OCI-LY1 (cell line): ENCODE data around the gene ANKRD7.

Source experiments
- H2AFZ ChIP-seq: fragments of 200-600 bp; sonication (generic), shearing (Covaris generic); 2 replicates; pipeline ENCODE4 v1.6.0; 2014; ENCODE audit warnings: antibody characterized with exemption, mild to moderate bottlenecking, low read length
- H3F3A ChIP-seq: fragments of 200-600 bp; sonication (generic), shearing (Covaris generic); 2 replicates; pipeline ENCODE4 v1.6.0; 2014; ENCODE audit warnings: mild to moderate bottlenecking, antibody characterized with exemption, low read length, moderate library complexity; ENCODE audit not compliant: insufficient read depth
- H3K27ac ChIP-seq: fragments of 200-600 bp; sonication (generic); 2 replicates; pipeline ENCODE4 v1.5.1; 2014; ENCODE audit warnings: low read length, mixed run types, mild to moderate bottlenecking, low read depth; ENCODE audit not compliant: poor library complexity, severe bottlenecking
- H3K27me3 ChIP-seq: fragments of 200-600 bp; sonication (generic); 2 replicates; pipeline ENCODE4 v1.6.0; 2014; ENCODE audit warnings: antibody characterized with exemption, mild to moderate bottlenecking, low read length, moderate library complexity; ENCODE audit not compliant: insufficient read depth
- H3K36me3 ChIP-seq: fragments of 200-600 bp; sonication (generic); 2 replicates; pipeline ENCODE4 v1.6.1; 2014; ENCODE audit warnings: mild to moderate bottlenecking, antibody characterized with exemption, low read length, moderate library complexity, mixed read lengths; ENCODE audit not compliant: insufficient read depth
- H3K4me1 ChIP-seq: fragments of 200-600 bp; sonication (generic); 2 replicates; pipeline ENCODE4 v1.5.1; 2014; ENCODE audit warnings: mild to moderate bottlenecking, low read length, moderate library complexity; ENCODE audit not compliant: insufficient read depth, severe bottlenecking
- H3K4me2 ChIP-seq: fragments of 200-600 bp; sonication (generic), shearing (Covaris generic); 2 replicates; pipeline ENCODE4 v1.6.1; 2014; ENCODE audit warnings: low read length
- H3K4me3 ChIP-seq: fragments of 200-600 bp; sonication (generic); 2 replicates; pipeline ENCODE4 v1.5.1; 2014; ENCODE audit warnings: low read length, low read depth, mild to moderate bottlenecking, mixed read lengths; ENCODE audit not compliant: poor library complexity, severe bottlenecking
- H3K79me2 ChIP-seq: fragments of 200-600 bp; shearing (Covaris generic); 2 replicates; pipeline ENCODE4 v1.6.1; 2016; ENCODE audit warnings: mixed run types, low read length, mixed read lengths; ENCODE audit not compliant: insufficient read depth
- H3K9ac ChIP-seq: fragments of 200-600 bp; sonication (generic), shearing (Covaris generic); 2 replicates; pipeline ENCODE4 v1.6.1; 2014; ENCODE audit warnings: mild to moderate bottlenecking, low read length, mixed read lengths
- H3K9me2 ChIP-seq: fragments of 200-600 bp; sonication (generic), shearing (Covaris generic); 2 replicates; pipeline ENCODE4 v1.6.1; 2014; ENCODE audit warnings: low read depth, mild to moderate bottlenecking, low read length, mixed read lengths
- H3K9me3 ChIP-seq: fragments of 200-600 bp; shearing (Covaris generic); 2 replicates; pipeline ENCODE4 v1.6.1; 2014; ENCODE audit warnings: low read length, mixed read lengths
- H4K20me1 ChIP-seq: fragments of 200-600 bp; sonication (generic), shearing (Covaris generic); 2 replicates; pipeline ENCODE4 v1.6.0; 2016; ENCODE audit warnings: mild to moderate bottlenecking, low read length; ENCODE audit not compliant: insufficient read depth
- EZH2 ChIP-seq: fragments of 200-600 bp; sonication (generic), shearing (Covaris generic); IDR thresholded peaks from 2 replicates; pipeline ENCODE4 v1.8.0; 2017; ENCODE audit warnings: borderline replicate concordance, mixed run types, mild to moderate bottlenecking, antibody characterized with exemption, low read length, moderate library complexity, mixed read lengths
- TF ChIP-seq, protein P1 (sequence below): fragments of 200-600 bp; sonication (generic), shearing (Covaris generic); IDR thresholded peaks from 2 replicates; pipeline ENCODE4 v1.5.1; 2017; ENCODE audit warnings: mild to moderate bottlenecking, antibody characterized with exemption, low read length, moderate library complexity, mixed read lengths

Gene ANKRD7

DNA sequence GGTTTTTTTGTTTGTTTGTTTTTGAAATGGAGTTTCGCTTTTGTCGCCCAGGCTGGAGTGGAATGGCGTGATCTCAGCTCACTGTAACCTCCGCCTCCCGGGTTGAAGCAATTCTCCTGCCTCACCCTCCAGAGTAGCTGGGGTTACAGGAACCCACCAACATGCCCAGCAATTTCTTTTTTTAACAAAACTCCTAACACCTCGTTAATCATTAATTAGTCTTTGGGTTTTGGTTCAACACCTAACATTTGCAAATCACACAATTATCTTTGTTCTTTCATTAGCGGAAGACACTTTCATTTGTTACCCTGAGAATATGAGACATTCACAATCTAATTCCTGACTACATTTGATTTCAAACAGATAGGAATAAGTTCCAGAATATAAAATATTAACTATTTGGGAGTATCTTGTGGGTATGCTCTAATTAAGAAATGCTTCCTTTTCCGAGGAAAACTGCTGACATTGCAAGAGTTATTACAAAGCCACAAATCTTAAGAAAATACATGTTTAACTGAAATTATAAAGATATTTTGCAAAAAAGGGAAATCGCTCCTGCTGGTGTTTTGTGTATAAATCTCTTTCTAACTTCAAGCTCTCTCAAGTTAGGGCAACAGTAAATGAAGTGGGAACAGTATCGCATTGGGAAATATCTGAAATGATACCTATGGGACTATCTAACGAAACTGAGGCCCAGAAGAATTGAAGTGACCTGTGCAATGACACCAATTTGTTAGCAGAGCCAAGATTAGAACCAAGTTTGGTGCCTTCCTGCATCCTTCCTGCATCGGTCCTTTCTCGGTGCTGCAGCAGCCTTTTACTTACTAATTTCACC, 41.7 kb upstream of the ANKRD7 start:
- Histone ChIP-seq H3K9me2 (no peaks in the 10 kb centered on the region), H3K79me2 (peaks cover 39% of the 10 kb centered on the region), H2AFZ (peak overlapping the region; percentile 24; the same call in 1 of the 2 replicates), H3K4me3 (peak overlapping the region; percentile 79), H3K27me3 (no peaks in the 10 kb centered on the region), H3K27ac (peak overlapping the region; percentile 64), H3K4me1 (peaks cover 40% of the 10 kb centered on the region), H3K36me3 (peaks cover 26% of the 10 kb centered on the region), H3K9me3 (no peaks in the 10 kb centered on the region), H4K20me1 (no peaks in the 10 kb centered on the region), H3K9ac (peak overlapping the region; percentile 91), H3K4me2 (peak overlapping the region; percentile 73), H3F3A (no peaks in the 10 kb centered on the region)
- no peak for TF ChIP-seq EZH2
- TF ChIP-seq, protein P1, sequence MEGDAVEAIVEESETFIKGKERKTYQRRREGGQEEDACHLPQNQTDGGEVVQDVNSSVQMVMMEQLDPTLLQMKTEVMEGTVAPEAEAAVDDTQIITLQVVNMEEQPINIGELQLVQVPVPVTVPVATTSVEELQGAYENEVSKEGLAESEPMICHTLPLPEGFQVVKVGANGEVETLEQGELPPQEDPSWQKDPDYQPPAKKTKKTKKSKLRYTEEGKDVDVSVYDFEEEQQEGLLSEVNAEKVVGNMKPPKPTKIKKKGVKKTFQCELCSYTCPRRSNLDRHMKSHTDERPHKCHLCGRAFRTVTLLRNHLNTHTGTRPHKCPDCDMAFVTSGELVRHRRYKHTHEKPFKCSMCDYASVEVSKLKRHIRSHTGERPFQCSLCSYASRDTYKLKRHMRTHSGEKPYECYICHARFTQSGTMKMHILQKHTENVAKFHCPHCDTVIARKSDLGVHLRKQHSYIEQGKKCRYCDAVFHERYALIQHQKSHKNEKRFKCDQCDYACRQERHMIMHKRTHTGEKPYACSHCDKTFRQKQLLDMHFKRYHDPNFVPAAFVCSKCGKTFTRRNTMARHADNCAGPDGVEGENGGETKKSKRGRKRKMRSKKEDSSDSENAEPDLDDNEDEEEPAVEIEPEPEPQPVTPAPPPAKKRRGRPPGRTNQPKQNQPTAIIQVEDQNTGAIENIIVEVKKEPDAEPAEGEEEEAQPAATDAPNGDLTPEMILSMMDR = no peak

DNA sequence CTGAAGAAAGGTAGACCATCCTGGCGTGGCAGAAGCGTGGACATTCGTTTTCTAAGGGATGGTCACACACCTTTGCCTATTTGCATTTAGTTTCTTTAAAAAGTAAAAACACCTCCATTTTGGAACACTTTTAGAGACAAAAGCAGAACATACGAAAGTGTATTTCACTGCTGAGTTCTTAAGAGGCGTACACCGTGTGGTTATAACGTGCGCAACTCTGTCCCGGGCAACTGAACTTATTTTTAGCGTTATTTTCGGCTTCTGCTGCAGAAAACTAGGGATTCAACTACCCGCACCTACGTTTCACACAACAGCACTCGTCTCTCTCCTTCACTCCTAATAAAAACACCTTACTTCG, 41.1 kb upstream of the ANKRD7 start:
- Histone ChIP-seq H3K36me3 (peaks cover 32% of the 10 kb centered on the region), H3K27me3 (no peaks in the 10 kb centered on the region), H3K4me2 (peak overlapping the region; percentile 73), H3K79me2 (peaks cover 39% of the 10 kb centered on the region), H3K9me3 (no peaks in the 10 kb centered on the region), H3F3A (no peaks in the 10 kb centered on the region), H3K27ac (peak overlapping the region; percentile 64), H2AFZ (peak overlapping the region; percentile 24; the same call in 1 of the 2 replicates), H3K9ac (peak overlapping the region; percentile 91), H3K9me2 (no peaks in the 10 kb centered on the region), H3K4me3 (peak overlapping the region; percentile 79), H4K20me1 (no peaks in the 10 kb centered on the region), H3K4me1 (peaks cover 40% of the 10 kb centered on the region)
- TF ChIP-seq EZH2 = no peak
- TF ChIP-seq, protein P1 = no peak

DNA sequence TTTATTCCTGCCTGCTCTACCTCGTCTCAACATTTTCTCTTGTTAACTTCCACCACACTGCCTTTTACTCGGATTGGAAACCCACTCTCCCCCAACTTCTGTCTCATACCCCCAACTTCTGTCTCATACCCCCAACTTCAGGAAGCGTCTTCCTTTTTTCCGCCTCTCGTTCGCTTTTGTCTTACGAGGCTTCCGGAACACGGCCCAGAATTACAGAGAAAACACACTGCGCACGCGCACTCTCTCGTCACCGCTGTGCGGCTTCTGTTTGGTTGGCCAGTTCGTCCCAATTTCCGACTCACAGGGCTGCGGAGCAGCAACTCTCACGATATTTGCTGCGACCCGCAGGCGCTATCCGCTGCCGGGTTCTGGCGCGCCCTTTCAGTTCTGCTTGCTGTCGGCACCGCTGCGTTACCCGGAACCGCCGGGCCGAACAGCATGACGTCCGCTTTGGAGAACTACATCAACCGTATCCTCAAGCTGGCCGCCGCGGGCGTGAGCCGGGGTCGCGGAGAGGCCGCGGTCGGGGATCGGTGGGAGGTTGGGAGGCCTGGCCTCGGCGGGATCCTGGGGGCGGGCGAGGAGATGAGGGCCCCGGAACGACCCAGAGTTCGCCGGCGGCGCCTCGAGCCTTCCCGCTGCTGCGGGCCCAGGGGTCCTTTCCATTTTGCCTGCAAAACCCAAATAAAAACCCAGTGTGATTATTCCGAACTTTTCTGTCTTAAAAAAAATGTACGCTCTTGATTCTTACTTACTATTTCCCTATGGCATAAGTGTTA, 40.5 kb upstream of the ANKRD7 start, which contains the start of gene LSM8:
Gene LSM8, plus strand, starts transcription at position 379 of the 779 bp plus-strand sequence. Its CDS starts 60 bp downstream, at position 439.
- peak within 1 kb of the TSS; percentile 79 for H3K4me3 ChIP-seq
- H3F3A ChIP-seq = no peaks in the 10 kb centered on the region
- no peaks in the 10 kb centered on the region for H4K20me1 ChIP-seq
- H2AFZ ChIP-seq = peak within 1 kb of the TSS; percentile 24; the same call in 1 of the 2 replicates
- peak within 1 kb of the TSS; percentile 64 for H3K27ac ChIP-seq
- peak within 1 kb of the TSS; percentile 81 for H3K4me2 ChIP-seq
- TF ChIP-seq EZH2 = no peak
- TF ChIP-seq, protein P1 = no peak; the same call in 1 of the 2 replicates
- H3K4me1 ChIP-seq = peaks cover 40% of the 10 kb centered on the region
- no peaks in the 10 kb centered on the region for H3K27me3 ChIP-seq
- H3K36me3 ChIP-seq = peaks cover 37% of the 10 kb centered on the region
- no peaks in the 10 kb centered on the region for H3K9me2 ChIP-seq
- H3K9ac ChIP-seq = peak within 1 kb of the TSS; percentile 91
- no peaks in the 10 kb centered on the region for H3K9me3 ChIP-seq
- H3K79me2 ChIP-seq = peaks cover 39% of the 10 kb centered on the region
